NCI-H146 treated with DMSO at 0.1 percent for 48 hours (cell line): ENCODE data around the gene MGRN1.

ENCODE experiments used
- DNase-seq: peaks from one replicate; lab custom pipeline; 2025; ENCODE audit not compliant: unreplicated experiment; lab: John Stamatoyannopoulos, UW

MGRN1 gene

GRCh38 chr16:4696905-4697847, 72.5 kb downstream of the MGRN1 start:
- DNase-seq = no peak

GRCh38 chr16:4697848-4698291, 73.2 kb downstream of the MGRN1 start:
- DNase-seq = no peak

- no peak for DNase-seq
These were observed 73.9 kb downstream of the MGRN1 start for GRCh38 chr16:4698321-4699045.

GRCh38 chr16:4699046-4699556, 74.5 kb downstream of the MGRN1 start:
- DNase-seq = no peak

GRCh38 chr16:4700380-4700996, 75.9 kb downstream of the MGRN1 start:
- DNase-seq = no peak

- no peak for DNase-seq
These were observed 76.5 kb downstream of the MGRN1 start for GRCh38 chr16:4700997-4701743.

- no peak for DNase-seq
These were observed 77.3 kb downstream of the MGRN1 start for GRCh38 chr16:4701791-4702465.

- no peak for DNase-seq
These were observed 77.8 kb downstream of the MGRN1 start for GRCh38 chr16:4702466-4702808.

GRCh38 chr16:4703906-4704305, 79.3 kb downstream of the MGRN1 start:
- no peak for DNase-seq

- DNase-seq = no peak
These were observed 79.9 kb downstream of the MGRN1 start for GRCh38 chr16:4704491-4704890.

- DNase-seq = no peak
These were observed 80.3 kb downstream of the MGRN1 start for GRCh38 chr16:4704913-4705312.

GRCh38 chr16:4706871-4707270, 82.2 kb downstream of the MGRN1 start:
- DNase-seq = no peak

GRCh38 chr16:4709481-4709880, 84.9 kb downstream of the MGRN1 start:
- no peak for DNase-seq

GRCh38 chr16:4713663-4714501, 89.3 kb downstream of the MGRN1 start:
- no peak for DNase-seq

GRCh38 chr16:4714996-4715395, 90.4 kb downstream of the MGRN1 start:
- DNase-seq = no peak

GRCh38 chr16:4718466-4718865, 93.8 kb downstream of the MGRN1 start:
- no peak for DNase-seq

GRCh38 chr16:4723071-4723767, 98.6 kb downstream of the MGRN1 start:
- no peak for DNase-seq

GRCh38 chr16:4724661-4725270, 100.1 kb downstream of the MGRN1 start:
- DNase-seq = no peak
